RWPE2 (cell line): ENCODE results near the gene TBX3.
"Not testable (repeated sequence)": the region's sequence is repeated elsewhere in the genome, so short reads cannot be mapped to it uniquely, and the experiment has no call there.

ENCODE experiments used
- ATAC-seq: fragments of 200-7000 bp; cut with Tn5 transposase; 3 replicates; pipeline ENCODE4 v1.9.1; 2021; ENCODE audit warnings: low read depth
- DNase-seq: peaks from one replicate; pipeline ENCODE4 v3.0.0-alpha.2; 2020; ENCODE audit warnings: low spot score
- H3K27ac ChIP-seq: fragments of 450-650 bp; 2 replicates; pipeline ENCODE4 v1.5.1; 2017; ENCODE audit warnings: mild to moderate bottlenecking; ENCODE audit not compliant: poor library complexity, severe bottlenecking
- H3K27me3 ChIP-seq: fragments of 250-450 bp; sonication (Bioruptor Pico); 2 replicates; pipeline ENCODE4 v1.5.1; 2021; ENCODE audit warnings: mild to moderate bottlenecking, moderate library complexity; ENCODE audit not compliant: insufficient read depth, poor library complexity, severe bottlenecking
- H3K36me3 ChIP-seq: fragments of 250-450 bp; sonication (Bioruptor Pico); 2 replicates; pipeline ENCODE4 v1.5.1; 2020; ENCODE audit warnings: low read depth, mild to moderate bottlenecking, moderate library complexity
- H3K4me1 ChIP-seq: fragments of 250-450 bp; sonication (Bioruptor Pico); 2 replicates; pipeline ENCODE4 v1.5.1; 2021; ENCODE audit warnings: mild to moderate bottlenecking, moderate library complexity; ENCODE audit not compliant: insufficient read depth, poor library complexity, severe bottlenecking
- H3K4me3 ChIP-seq: fragments of 250-450 bp; sonication (Bioruptor Pico); 2 replicates; pipeline ENCODE4 v1.5.1; 2021; ENCODE audit warnings: mild to moderate bottlenecking, moderate library complexity; ENCODE audit not compliant: severe bottlenecking
- H3K9me3 ChIP-seq: fragments of 250-450 bp; sonication (Bioruptor Pico); 2 replicates; pipeline ENCODE4 v1.5.1; 2021; ENCODE audit warnings: mild to moderate bottlenecking, moderate library complexity; ENCODE audit not compliant: severe bottlenecking
- TF ChIP-seq, protein P1 (sequence below): fragments of 450-650 bp; IDR thresholded peaks from one replicate; pipeline ENCODE4 v1.5.1; 2017; ENCODE audit warnings: mild to moderate bottlenecking, moderate library complexity; ENCODE audit not compliant: poor library complexity, severe bottlenecking

TBX3 gene

DNA sequence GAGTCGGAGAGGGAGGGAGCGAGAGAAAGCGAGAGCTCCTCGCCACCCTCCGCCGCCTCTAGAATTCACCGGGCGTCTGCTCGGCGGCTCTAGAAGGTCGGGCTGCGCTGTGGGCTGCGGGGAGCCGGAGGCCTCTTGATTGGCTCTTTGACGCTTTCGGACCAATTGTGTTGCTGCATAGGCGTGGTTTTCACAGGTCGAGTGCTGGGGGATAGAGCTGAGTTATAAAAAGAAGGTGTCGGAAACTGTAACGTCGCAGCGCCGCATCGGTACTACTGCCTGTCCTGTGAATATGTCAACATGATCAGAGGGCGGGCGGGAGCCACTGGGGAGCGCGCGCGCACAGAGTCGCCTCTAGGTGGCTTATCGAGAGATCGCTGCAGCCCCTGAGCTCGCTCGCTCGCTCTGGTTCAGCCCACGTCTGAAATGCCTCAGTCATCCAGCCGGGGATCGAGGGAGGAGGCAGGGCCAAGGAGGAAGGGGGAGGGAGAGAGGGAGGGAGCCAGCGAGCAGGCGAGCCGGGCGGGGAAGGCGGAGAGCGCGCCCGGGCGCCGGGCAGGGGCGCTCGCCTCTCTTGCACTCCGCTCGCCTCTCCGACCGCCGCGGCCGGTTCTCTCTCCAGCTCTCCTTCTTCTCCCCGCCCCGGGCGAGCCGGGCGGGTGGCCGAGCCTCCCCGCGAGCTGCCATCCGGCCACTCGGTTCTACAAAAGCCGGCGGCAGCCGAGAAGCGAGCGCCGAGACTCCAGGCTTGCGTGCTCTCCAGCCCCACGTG is at the start of gene TBX3:
TBX3 (minus strand) TSS at position 78 of the 772 bp plus-strand sequence. CDS start 975 bp downstream, outside the sequence.
- peak; percentile 82 for ATAC-seq
- Histone ChIP-seq H3K27me3 (no peaks in the 10 kb centered on the region), H3K4me3 (peak within 1 kb of the TSS; percentile 55), H3K27ac (peak within 1 kb of the TSS; percentile 96), H3K9me3 (no peaks in the 10 kb centered on the region), H3K36me3 (peaks cover 31% of the 10 kb centered on the region), H3K4me1 (peaks cover 31% of the 10 kb centered on the region)
- DNase-seq: peak; percentile 98
- TF ChIP-seq, protein P1, sequence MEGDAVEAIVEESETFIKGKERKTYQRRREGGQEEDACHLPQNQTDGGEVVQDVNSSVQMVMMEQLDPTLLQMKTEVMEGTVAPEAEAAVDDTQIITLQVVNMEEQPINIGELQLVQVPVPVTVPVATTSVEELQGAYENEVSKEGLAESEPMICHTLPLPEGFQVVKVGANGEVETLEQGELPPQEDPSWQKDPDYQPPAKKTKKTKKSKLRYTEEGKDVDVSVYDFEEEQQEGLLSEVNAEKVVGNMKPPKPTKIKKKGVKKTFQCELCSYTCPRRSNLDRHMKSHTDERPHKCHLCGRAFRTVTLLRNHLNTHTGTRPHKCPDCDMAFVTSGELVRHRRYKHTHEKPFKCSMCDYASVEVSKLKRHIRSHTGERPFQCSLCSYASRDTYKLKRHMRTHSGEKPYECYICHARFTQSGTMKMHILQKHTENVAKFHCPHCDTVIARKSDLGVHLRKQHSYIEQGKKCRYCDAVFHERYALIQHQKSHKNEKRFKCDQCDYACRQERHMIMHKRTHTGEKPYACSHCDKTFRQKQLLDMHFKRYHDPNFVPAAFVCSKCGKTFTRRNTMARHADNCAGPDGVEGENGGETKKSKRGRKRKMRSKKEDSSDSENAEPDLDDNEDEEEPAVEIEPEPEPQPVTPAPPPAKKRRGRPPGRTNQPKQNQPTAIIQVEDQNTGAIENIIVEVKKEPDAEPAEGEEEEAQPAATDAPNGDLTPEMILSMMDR: peak; percentile 84

- Histone ChIP-seq H3K4me1 (no peaks in the 10 kb centered on the region), H3K36me3 (no peaks in the 10 kb centered on the region), H3K27me3 (no peaks in the 10 kb centered on the region), H3K9me3 (no peaks in the 10 kb centered on the region), H3K27ac (no peak overlapping the region), H3K4me3 (no peak overlapping the region)
- no peak for ATAC-seq
- DNase-seq: no peak
- TF ChIP-seq, protein P1: no peak
Measured at GRCh38 chr12:114732426-114733030, 48.6 kb upstream of the TBX3 start.

DNA sequence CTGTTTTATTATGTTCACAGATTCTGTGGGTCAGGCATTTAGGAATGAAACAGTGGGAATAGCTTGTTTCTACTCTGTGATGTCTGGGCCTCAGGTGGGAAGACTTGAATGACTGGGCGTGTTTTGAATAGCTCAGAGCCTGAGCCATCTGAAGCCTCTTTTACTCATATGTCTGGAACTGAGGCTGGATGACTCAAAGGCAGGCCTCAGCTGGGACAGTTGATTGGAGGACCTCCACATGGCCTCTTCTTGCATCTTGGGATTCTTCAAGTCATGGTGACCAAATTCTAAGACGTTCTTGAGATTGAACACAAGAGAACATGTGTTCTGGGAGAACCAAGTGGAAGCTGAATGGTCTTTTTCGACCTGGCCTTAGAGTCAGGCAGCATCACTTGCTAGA is 45.8 kb upstream of the TBX3 start:
- Histone ChIP-seq H3K27me3 (no peaks in the 10 kb centered on the region), H3K36me3 (no peaks in the 10 kb centered on the region), H3K9me3 (no peaks in the 10 kb centered on the region), H3K4me3 (no peak overlapping the region), H3K4me1 (no peaks in the 10 kb centered on the region), H3K27ac (no peak overlapping the region)
- no peak for DNase-seq
- peak; percentile 88 for ATAC-seq
- TF ChIP-seq, protein P1: no peak

DNA sequence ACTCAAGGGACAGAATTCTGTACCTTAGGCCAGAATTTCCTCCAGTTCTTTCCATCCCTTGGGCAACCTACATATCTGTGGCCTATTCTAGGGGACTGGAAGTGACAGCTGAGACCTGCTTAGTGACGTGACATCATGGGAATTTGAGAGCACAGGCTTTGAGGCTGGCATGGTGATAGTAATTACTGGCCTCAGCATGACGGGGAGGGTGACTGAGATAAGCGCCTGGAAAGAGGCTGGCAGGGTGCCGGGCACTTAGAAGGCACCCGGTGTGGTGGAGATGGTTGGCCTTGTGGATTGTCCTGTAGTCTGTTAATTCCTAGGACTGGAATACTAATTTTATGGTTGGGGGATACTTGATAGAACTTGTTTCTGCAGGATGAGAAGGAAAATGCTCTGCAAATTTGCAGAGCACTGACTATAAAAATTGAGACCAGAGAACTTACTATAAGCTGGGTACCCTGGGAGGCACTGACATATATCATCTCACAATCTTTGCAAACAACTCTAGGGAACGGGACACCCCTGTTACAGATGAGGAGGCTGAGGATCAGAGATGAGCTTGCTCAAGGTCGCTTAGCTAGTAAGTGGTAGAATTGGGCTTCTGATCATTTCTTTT is 42.2 kb upstream of the TBX3 start:
- no peak for ATAC-seq
- Histone ChIP-seq H3K9me3 (no peaks in the 10 kb centered on the region), H3K4me3 (no peak overlapping the region), H3K4me1 (no peaks in the 10 kb centered on the region), H3K36me3 (no peaks in the 10 kb centered on the region), H3K27ac (no peak overlapping the region), H3K27me3 (no peaks in the 10 kb centered on the region)
- TF ChIP-seq, protein P1: no peak
- no peak for DNase-seq

- not testable (repeated sequence) for H3K27me3 ChIP-seq, H3K9me3 ChIP-seq, DNase-seq, H3K27ac ChIP-seq, H3K4me1 ChIP-seq, ATAC-seq, H3K36me3 ChIP-seq, H3K4me3 ChIP-seq
Measured at GRCh38 chr12:114722176-114722575, 38.2 kb upstream of the TBX3 start.
